Measurements from ENCODE around the gene ERC2.

ERC2 gene

GRCh38 chr3:55554634-55555425 is 913.4 kb downstream of the ERC2 start:
- DNase-seq (ENCODE audit: low read depth) = no peak

DNA sequence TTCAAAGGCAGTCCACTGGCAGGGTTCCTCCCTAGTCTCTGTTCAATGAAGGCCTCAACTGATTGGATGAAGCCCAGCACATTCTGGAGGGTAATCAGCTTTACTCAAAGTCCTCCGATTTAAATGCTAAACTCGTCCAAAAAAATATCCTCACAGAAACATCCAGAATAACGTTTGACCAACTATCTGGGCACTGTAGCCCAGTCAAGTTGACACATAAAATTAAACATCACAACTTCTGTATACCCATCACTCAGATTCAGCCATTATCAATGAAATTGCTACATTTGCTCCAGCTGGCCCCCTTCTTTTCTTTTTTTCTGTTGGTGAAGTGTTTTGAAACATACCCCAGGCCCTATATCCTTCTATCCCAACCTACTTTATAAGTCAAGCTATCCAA is 916.6 kb downstream of the ERC2 start:
- DNase-seq (ENCODE audit: low read depth) = no peak

- no peak for DNase-seq (ENCODE audit: low read depth)
Observed at GRCh38 chr3:55549177-55549576, 919.1 kb downstream of the ERC2 start.

DNA sequence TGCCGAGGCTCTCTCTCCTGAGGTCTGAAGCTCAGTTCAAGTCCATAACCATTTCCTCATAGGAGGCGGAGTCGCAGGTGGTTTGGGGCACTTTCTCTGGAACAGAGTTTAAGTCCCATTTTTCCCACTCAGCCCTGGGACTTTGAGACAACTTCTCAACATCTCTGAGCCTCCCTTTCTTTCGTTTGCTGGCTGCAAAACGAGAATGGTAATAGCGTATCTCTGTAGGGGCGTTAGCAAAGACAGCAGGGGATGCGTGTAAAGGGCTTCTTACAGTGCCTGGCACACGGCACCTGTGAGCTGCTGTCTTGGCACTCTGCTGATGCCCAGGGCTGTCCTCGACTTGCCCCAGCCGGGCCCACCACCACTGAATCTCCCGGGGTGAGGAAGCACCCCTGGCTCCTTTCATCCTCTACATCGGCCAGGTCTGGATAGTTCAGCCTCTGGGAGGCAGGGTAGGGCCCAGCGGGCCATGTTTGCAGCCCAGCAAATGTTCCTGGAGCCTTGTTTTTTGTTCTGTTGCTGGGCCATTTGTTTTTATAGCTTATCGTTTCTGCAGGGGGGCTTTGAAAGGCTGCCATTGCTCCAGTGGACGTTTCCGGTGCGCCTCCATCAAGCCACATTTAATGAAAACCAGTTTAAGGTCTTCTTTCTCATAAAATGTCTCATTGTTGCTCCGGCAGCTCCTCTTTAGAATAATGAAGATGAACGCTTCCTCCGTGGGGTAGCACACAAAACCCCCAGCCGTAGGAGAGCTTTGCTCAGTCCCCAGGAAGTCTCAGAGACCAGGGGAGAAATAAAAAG is 921.2 kb downstream of the ERC2 start:
- no peak for DNase-seq (ENCODE audit: low read depth)

DNA sequence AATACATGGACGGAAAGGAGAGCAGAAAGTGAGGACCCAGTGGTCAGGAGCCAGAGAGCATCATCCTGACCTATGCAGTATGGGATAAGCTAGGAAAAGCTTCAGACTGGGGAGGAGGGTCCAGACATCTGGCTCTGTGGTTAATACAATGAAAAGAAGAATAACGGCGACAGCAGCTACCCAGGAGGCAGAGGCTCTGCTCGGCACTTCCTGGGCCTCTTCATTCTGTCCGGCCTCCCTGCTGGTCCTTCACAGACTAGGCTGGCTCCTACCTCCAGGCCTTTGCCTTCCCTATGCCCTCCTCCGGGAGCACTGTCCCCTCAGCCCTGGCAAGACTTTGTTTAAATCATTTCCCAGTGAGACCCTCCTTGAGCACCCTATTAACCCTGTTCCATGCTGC is 922.3 kb downstream of the ERC2 start:
- no peak for DNase-seq (ENCODE audit: low read depth)

- DNase-seq (ENCODE audit: low read depth) = no peak
Observed at GRCh38 chr3:55544219-55544618, 924.0 kb downstream of the ERC2 start.

- DNase-seq (ENCODE audit: low read depth) = no peak
Observed at GRCh38 chr3:55543181-55543614, 925.1 kb downstream of the ERC2 start.

GRCh38 chr3:55541456-55541855 is 926.8 kb downstream of the ERC2 start:
- no peak for DNase-seq (ENCODE audit: low read depth)

- no peak for DNase-seq (ENCODE audit: low read depth)
Observed at GRCh38 chr3:55541016-55541415, 927.3 kb downstream of the ERC2 start.

- DNase-seq (ENCODE audit: low read depth) = no peak
Observed at GRCh38 chr3:55540579-55540978, 927.7 kb downstream of the ERC2 start.

- DNase-seq (ENCODE audit: low read depth) = no peak
Observed at GRCh38 chr3:55538158-55538557, 930.1 kb downstream of the ERC2 start.

GRCh38 chr3:55537563-55537962 is 930.7 kb downstream of the ERC2 start:
- no peak for DNase-seq (ENCODE audit: low read depth)

DNA sequence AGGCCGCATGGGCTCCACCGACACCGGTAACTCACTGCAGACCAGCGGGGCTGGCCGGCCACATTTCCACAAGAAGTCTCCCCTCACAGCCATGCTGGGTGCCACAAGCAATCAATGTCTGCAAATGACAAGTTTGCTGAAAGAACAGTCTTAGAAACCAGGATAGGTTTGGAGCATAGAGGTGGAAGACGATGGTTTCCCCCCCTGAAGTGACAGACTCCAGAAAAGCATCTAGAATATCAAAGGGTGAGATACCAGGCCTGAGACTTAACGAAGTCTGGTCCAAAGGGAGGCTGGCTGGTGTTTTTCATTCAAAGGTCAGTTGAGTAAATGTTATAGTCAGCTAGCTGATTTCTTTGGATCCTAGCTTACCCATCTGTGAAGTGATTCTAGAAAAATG is 931.1 kb downstream of the ERC2 start:
- DNase-seq (ENCODE audit: low read depth) = no peak

DNA sequence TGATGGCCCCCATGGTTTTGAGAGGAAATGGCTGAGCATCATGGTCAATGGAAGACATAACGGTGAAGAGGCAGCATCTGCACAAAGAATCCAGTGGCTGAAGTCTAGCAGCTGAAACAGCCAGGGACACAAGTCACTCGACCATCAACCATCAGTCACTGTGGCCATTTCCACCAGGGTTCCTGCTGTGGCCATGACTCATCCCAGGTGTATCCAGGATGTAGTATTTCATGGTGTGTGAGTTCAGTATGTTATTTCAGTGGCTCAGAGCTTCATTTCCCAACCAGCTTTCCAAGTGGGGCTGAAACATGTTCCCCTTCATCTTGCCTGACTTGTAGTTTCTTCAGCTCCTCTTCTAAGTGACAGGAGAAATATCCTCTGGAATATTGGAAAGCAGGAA is 933.4 kb downstream of the ERC2 start:
- no peak for DNase-seq (ENCODE audit: low read depth)

DNA sequence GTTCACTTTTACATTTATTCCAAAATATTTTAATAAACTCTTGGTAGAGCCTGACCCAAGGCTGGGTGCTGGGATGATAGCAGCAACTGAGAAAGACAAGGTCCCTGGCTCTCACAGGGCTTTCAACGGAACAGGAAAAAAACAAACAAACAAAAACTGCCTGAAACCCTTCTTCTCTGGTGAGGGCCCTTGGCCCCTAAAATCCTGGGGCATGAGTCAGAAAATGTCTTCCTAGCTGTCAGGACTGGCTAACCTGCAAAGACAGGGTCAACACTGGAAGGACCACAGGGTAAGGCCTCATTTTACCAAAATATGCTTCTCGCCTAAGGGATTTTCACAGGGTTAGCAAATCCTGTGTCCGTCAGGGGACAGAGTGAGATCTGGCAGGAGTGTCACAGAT is 935.5 kb downstream of the ERC2 start:
- no peak for DNase-seq (ENCODE audit: low read depth)

DNA sequence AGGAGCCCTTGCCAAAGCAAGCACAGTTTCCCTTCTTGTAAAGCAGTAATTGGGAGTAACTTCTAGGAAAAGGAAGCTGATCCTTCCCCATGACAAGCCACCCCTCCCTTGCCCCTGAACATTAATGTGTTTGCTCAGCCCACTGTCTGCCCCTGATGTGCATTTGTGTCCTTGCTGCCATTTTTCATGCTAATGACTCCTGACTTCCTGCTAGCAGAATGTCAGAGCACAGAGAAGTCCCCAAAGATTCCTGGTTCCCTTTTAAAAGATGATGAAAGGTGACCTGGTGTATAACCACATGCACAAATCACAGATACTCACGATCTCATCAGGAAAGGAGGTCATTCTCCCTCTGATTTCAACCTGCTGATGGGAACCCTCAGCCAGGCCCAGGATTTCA is 936.9 kb downstream of the ERC2 start:
- no peak for DNase-seq (ENCODE audit: low read depth)

DNA sequence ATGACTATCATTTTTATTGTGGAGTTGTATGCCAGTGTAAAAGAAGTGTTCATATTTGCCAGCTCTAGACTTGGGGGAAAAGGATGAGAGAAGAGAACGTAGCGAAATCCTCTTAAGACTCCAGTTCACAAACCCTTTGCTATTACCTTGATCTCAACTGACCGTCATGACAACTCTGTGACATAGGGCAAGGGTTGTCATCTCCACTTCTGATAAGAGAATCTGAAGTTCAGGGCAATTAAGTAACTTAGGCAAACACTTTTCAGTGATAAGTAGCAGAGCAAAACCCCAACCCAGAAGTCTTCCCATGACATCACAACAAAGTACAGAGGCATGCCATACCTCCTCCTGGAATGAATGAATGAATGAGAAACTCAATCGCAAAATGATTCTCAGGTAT is 940.9 kb downstream of the ERC2 start:
- DNase-seq (ENCODE audit: low read depth) = no peak

GRCh38 chr3:55526332-55527030 is 941.8 kb downstream of the ERC2 start:
- DNase-seq (ENCODE audit: low read depth) = no peak

DNA sequence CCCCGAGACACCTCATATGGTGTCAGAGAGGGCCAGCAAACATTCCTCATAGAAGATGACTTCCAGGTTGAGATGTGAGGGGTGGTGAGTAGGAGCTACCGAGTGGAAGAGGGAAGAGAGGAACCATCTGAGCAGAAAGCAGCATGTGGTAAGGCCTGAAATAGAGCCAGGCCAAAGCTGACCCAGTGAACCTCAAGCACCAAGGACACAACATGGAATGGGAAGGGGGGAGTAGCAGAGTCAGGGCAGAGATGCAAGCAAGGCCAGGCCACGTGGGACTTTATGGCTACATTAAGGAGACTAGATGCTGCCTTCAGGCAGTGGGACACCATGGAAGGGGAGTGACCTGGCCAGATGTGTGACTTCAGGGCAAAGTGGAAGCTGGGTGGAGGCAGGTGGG is 942.8 kb downstream of the ERC2 start:
- DNase-seq (ENCODE audit: low read depth) = no peak

GRCh38 chr3:55524565-55525244 is 943.6 kb downstream of the ERC2 start:
- no peak for DNase-seq (ENCODE audit: low read depth)

DNA sequence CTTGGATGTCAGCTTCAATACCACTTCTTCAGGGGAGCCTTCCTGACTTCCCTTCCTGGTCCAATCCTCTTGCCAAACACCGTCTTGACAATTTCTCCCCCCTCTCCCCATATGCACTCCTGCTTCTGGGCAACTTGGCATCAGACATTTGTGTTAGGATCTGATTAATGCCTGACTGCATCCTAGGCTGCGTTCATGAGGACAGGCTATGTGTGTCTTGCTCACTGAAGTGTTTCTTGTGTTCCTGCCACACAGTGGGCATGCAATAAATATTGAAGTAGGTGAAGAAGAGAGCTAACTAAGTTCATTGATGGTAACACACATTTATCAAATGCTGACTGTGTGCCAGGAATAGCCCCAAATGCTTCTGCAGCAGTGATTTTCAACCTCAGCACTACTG is 944.8 kb downstream of the ERC2 start:
- DNase-seq (ENCODE audit: low read depth) = no peak

- DNase-seq (ENCODE audit: low read depth) = no peak
Observed at GRCh38 chr3:55521738-55522421, 946.4 kb downstream of the ERC2 start.
